Measurements from ENCODE around the gene C2CD2.

DNA sequence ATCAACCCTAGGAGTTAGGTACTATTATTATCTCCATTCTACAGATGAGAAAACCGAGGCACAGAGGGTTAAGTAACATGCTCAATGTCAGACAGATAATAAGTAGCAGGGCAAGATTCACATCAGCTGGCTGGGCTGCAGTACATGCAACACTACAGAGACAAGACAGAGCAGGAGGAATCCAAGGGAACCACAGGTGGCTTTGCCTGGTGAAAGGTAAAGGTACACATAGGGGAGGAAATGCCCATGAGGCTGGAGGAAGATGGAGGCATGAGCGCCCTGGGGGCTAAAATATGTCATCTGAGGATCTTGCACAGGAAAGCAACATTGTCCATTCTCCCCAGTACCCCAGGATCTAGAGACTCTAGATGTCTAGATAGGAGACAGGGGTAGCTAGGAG lies 48.0 kb upstream of the C2CD2 start:
- TF ChIP-seq POLR2A (IDR thresholded peaks at IDR 0.05) (no peak), EP300 (IDR thresholded peaks at IDR 0.05; ENCODE audit: low read depth) (no peak)

All from transverse colon (tissue), 1 donor.